Measurements from ENCODE around the gene CTAG1A.
"Not testable (repeated sequence)": the region's sequence is repeated elsewhere in the genome, so short reads cannot be mapped to it uniquely, and the experiment has no call there.

DNA sequence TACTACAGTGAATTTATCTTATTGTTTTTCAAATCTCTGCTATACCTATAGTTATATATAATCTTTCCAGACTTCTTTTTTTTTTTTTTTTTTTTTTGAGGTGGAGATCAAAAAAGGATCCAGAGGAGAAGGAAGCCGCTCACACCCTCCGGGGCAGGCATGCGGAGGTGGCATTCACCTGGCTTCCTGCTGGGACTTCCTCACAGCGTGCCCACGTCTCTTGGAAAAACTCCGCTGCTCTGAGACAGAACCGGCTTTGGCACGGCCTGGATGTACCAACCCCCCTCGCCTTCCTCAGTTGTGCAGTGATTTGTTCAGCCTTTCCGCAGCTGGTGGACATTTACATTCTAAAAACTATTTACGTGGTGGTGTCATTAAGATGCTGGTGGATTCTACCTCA is 23.0 kb downstream of the CTAG1A start:
- not testable (repeated sequence) for TF ChIP-seq FOSL2 (IDR thresholded peaks at IDR 0.05); FOSL2 (CRISPR knock-in tag; IDR thresholded peaks at IDR 0.05); POLR2A (IDR thresholded peaks at IDR 0.05; ENCODE audit: low read length); CTCF (IDR thresholded peaks at IDR 0.05); HDAC2 (IDR thresholded peaks at IDR 0.05)
- TF ChIP-seq, protein P1, sequence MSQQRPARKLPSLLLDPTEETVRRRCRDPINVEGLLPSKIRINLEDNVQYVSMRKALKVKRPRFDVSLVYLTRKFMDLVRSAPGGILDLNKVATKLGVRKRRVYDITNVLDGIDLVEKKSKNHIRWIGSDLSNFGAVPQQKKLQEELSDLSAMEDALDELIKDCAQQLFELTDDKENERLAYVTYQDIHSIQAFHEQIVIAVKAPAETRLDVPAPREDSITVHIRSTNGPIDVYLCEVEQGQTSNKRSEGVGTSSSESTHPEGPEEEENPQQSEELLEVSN (IDR thresholded peaks at IDR 0.05; ENCODE audit: borderline replicate concordance, low read depth), result not testable (repeated sequence)
